NCI-H345 (cell line): ENCODE results near the gene ARSK.

Source experiments
- DNase-seq: peaks from one replicate; lab custom pipeline; 2025; lab: John Stamatoyannopoulos, UW

Gene ARSK

DNA sequence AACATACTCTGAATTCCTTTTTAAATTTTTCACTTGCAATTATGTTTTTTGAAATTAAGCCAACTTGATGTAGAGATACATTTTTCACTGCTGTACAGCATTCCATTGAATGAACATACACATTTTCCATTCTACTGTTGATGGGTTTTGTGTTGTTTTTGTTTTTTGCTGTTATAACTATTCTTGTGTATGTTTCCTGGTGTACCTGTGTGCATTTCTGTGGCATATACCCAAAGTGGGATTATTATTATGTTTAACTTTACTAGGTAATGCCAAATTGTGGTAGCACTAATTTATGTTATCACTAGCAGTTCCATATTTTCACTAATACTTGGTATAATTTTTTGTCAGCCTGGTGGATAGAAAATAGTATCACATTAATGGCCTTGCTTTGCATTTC lies 94.4 kb downstream of the ARSK start:
- no peak for DNase-seq

DNA sequence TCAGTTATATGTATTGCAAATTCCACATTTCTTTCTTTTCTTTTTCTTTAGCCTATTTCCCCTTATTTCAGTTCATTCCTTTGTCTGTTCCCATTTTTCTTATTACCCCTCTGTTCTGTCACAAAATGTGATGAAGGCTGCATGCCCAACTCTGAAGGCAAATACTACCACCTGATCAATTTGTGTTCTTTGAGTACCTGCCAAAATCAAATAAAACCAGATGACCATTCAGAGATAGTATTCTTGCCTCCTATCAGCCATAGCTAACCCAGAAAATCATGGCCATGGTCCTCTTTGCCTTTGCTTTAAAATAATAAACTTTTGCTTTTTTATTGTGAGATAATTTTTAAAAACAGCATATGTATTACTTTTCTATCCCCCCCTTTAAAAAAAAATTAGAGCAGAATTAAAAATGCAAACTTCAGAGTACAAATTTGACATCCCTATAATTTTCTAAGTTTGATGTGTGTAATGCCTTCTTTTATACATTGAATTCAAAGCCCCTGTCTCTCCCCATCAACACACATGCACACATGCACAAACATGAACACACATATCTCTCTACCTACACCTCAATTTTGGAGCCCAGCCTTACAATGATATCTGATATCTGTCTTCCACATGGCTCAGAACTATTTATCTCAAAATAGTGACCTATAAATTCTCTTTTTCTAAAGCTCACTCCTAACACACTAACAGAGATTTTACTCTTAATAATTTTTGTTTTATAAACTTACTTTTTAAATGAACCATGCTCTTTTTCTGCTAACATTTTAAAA lies 95.1 kb downstream of the ARSK start:
- no peak for DNase-seq

DNA sequence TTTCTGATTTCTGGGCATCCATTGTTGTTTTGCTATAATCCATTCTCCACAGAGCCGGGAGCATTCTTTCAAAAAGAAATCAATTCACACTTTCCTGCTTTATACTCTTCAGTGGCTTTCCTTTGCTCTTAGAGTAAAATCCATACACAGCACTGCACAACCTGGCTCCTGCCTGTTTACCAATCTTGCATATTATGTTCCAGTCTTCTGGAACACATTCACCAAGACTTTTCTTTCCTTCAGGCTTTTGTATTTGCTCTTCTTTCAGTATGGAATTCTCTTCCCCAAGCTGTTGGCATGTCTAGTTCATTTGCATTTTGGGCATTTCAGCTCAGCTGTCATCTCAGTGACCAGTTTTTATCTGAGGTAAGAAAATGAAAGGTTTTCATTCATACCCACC lies 97.9 kb downstream of the ARSK start:
- DNase-seq, result no peak

- no peak for DNase-seq
Measured at GRCh38 chr5:95654196-95654595, 99.3 kb downstream of the ARSK start.
